Liver (tissue), 9 donors: ENCODE results near the gene JPT1. TPM values are rescaled to one million over a fixed set of nuclear protein-coding genes. Genes with fewer than 3 reads are reported as not detected.
"Not testable (repeated sequence)": the region's sequence is repeated elsewhere in the genome, so short reads cannot be mapped to it uniquely, and the experiment has no call there.

ENCODE experiments used
- DNase-seq: peaks from one replicate; pipeline ENCODE4 v3.0.0-alpha.2; 2017; ENCODE audit warnings: low spot score
- H3K27ac ChIP-seq, 2 donors: one replicate each; pipeline ENCODE4 v1.7.0; 2013; ENCODE audit warnings: inconsistent platforms in 2 of 2, low read length in 2 of 2, control low read depth in 1 of 2, low read depth in 1 of 2, mild to moderate bottlenecking in 1 of 2
- H3K27me3 ChIP-seq, 4 donors: one replicate each; pipeline versions ENCODE4 v1.6.1 to v1.7.0; 2013; ENCODE audit warnings: low read length in 3 of 4, inconsistent platforms in 1 of 4, mild to moderate bottlenecking in 1 of 4, moderate library complexity in 1 of 4; ENCODE audit not compliant: control insufficient read depth in 4 of 4, insufficient read depth in 4 of 4
- H3K36me3 ChIP-seq, 4 donors: one replicate each; pipeline versions ENCODE4 v1.6.1 to v1.7.0; 2013; ENCODE audit warnings: low read length in 3 of 4, mild to moderate bottlenecking in 3 of 4, low read depth in 1 of 4, moderate library complexity in 1 of 4; ENCODE audit not compliant: control insufficient read depth in 4 of 4, insufficient read depth in 3 of 4
- H3K4me1 ChIP-seq, 4 donors: one replicate each; pipeline versions ENCODE4 v1.6.1 to v1.7.0; 2013; ENCODE audit warnings: low read length in 3 of 4, mild to moderate bottlenecking in 3 of 4, moderate library complexity in 1 of 4; ENCODE audit not compliant: control insufficient read depth in 4 of 4, insufficient read depth in 4 of 4
- H3K4me3 ChIP-seq, 3 donors: one replicate each; pipeline versions ENCODE4 v1.6.1 to v1.7.0; 2013; ENCODE audit warnings: low read length in 3 of 3, control low read depth in 1 of 3, low read depth in 1 of 3, mild to moderate bottlenecking in 1 of 3
- H3K9ac ChIP-seq, 2 donors: one replicate each; pipeline ENCODE4 v1.7.0; 2013; ENCODE audit warnings: low read length in 2 of 2, mild to moderate bottlenecking in 2 of 2, moderate library complexity in 2 of 2, control low read depth in 1 of 2, low read depth in 1 of 2
- H3K9me3 ChIP-seq, 4 donors: one replicate each; pipeline versions ENCODE4 v1.6.1 to v1.7.0; 2013; ENCODE audit warnings: low read length in 3 of 4; ENCODE audit not compliant: control insufficient read depth in 4 of 4
- ATF3 ChIP-seq: IDR thresholded peaks from 2 replicates; pipeline ENCODE4 v1.6.1; 2016; ENCODE audit warnings: antibody characterized with exemption
- FOXA2 ChIP-seq: IDR thresholded peaks from 2 replicates; pipeline ENCODE4 v1.6.1; 2016; ENCODE audit warnings: antibody characterized with exemption
- HNF4A ChIP-seq, 2 donors: conservative IDR thresholded peaks; 2 replicates each; pipeline ENCODE4 v1.6.1; 2016; ENCODE audit warnings: antibody characterized with exemption in 2 of 2, mild to moderate bottlenecking in 2 of 2
- NR2F2 ChIP-seq: IDR thresholded peaks from 2 replicates; pipeline ENCODE4 v1.6.1; 2016; ENCODE audit warnings: antibody characterized with exemption
- RAD21 ChIP-seq, 2 donors: IDR thresholded peaks; 2 replicates each; pipeline ENCODE4 v1.6.1; 2016; ENCODE audit warnings: antibody characterized with exemption in 2 of 2, mild to moderate bottlenecking in 2 of 2
- SP1 ChIP-seq: IDR thresholded peaks from 2 replicates; pipeline ENCODE4 v1.6.1; 2018; ENCODE audit warnings: antibody characterized with exemption, mild to moderate bottlenecking
- YY1 ChIP-seq: IDR thresholded peaks from 2 replicates; pipeline ENCODE4 v1.6.1; 2016; ENCODE audit warnings: antibody characterized with exemption, mild to moderate bottlenecking
- ZBTB33 ChIP-seq: IDR thresholded peaks from 2 replicates; pipeline ENCODE4 v1.6.1; 2016; ENCODE audit warnings: antibody characterized with exemption
- WGBS: extraction: QIAGEN DNeasy Blood & Tissue Kit; methylation state at CpG from one replicate; pipeline ENCODE4 v1.1.7; 2013; 5-methylcytosine and 5-hydroxymethylcytosine counted together
- polyA plus RNA-seq, 2 donors: library from polyadenylated mRNA; stranded (reverse) in 1 of 2; unstranded in 1 of 2; fragments of 200-250 nt in 1 of 2; fragments of >200 nt in 1 of 2; fragmentation: Nextera tagmentation in 1 of 2; extraction: Ambion mirVana in 1 of 2; gene quantifications; one replicate each; pipeline versions ENCODE4 v1.2.1 to v1.2.3, GENCODE V29; 2013 to 2015
- total RNA-seq, 2 donors: library from RNA; depleted of rRNA; stranded (reverse); fragments of >200 nt; gene quantifications; one replicate each; pipeline ENCODE4 v1.2.3, GENCODE V29; 2014
- donor health status: healthy.
- donor health status: healthy.
- donor health status: healthy.
- donor health status: healthy.
- donor health status: healthy.

The JPT1 gene
- total and polyA plus RNA-seq, 4 donors: 20.5 to 47.8 (median 43.9) TPM

- Histone ChIP-seq H3K4me1 (peaks cover 0 to 2% (median 2%) of the 10 kb centered on the region in 4 donors), H3K4me3 (no peak overlapping the region), H3K9me3 (no peaks in the 10 kb centered on the region), H3K9ac (no peak overlapping the region), H3K27ac (no peak overlapping the region), H3K36me3 (peaks cover 0 to 13% (median 5%) of the 10 kb centered on the region in 4 donors), H3K27me3 (no peaks in the 10 kb centered on the region)
- DNase-seq: no peak
- TF ChIP-seq ZBTB33 (no peak), FOXA2 (no peak), YY1 (no peak), ATF3 (no peak), SP1 (no peak)
- WGBS: 86% methylated on average over 24 of the region's 24 CpGs
Measured at GRCh38 chr17:75130059-75130631, 24.2 kb downstream of the JPT1 start.

- Histone ChIP-seq H3K27ac (no peak overlapping the region), H3K36me3 (peaks cover 0 to 12% (median 4%) of the 10 kb centered on the region in 4 donors), H3K27me3 (no peaks in the 10 kb centered on the region), H3K9me3 (no peaks in the 10 kb centered on the region), H3K9ac (no peak overlapping the region), H3K4me3 (no peak overlapping the region), H3K4me1 (peaks cover 0 to 2% (median 2%) of the 10 kb centered on the region in 4 donors)
- no peak for DNase-seq
- TF ChIP-seq NR2F2 (no peak), RAD21 (IDR thresholded peaks at IDR 0.05) (no peak), YY1 (no peak), HNF4A (conservative IDR thresholded peaks at IDR 0.05) (no peak), ZBTB33 (no peak), ATF3 (no peak)
- WGBS: 95% methylated on average over 9 of the region's 9 CpGs
Measured at GRCh38 chr17:75129576-75129975, 24.7 kb downstream of the JPT1 start.

GRCh38 chr17:75128694-75129505 lies 25.4 kb downstream of the JPT1 start:
- H3K27me3 ChIP-seq: no peaks in the 10 kb centered on the region
- 93% methylated on average over 33 of the region's 33 CpGs for WGBS
- TF ChIP-seq ZBTB33: no peak
- H3K36me3 ChIP-seq: peaks cover 0 to 12% (median 4%) of the 10 kb centered on the region in 4 donors
- no peak overlapping the region for H3K9ac ChIP-seq
- no peak overlapping the region for H3K27ac ChIP-seq
- H3K4me1 ChIP-seq: peaks cover 0 to 5% (median 2%) of the 10 kb centered on the region in 4 donors
- H3K4me3 ChIP-seq: no peak overlapping the region
- H3K9me3 ChIP-seq: no peaks in the 10 kb centered on the region
- no peak for DNase-seq

GRCh38 chr17:75127936-75128335 lies 26.4 kb downstream of the JPT1 start:
- H3K4me3 ChIP-seq, H3K27me3 ChIP-seq, H3K27ac ChIP-seq, H3K9ac ChIP-seq, H3K9me3 ChIP-seq, DNase-seq, H3K4me1 ChIP-seq: not testable (repeated sequence)
- WGBS: 84% methylated on average over 5 of the region's 5 CpGs
- H3K36me3 ChIP-seq: peaks cover 0 to 12% (median 4%) of the 10 kb centered on the region in 4 donors
